Loucy (cell line): ENCODE data around the gene VCL.
"Not testable (repeated sequence)": the region's sequence is repeated elsewhere in the genome, so short reads cannot be mapped to it uniquely, and the experiment has no call there.

Experiments used
- H2AFZ ChIP-seq: fragments of 200-600 bp; sonication (generic); 2 replicates; pipeline ENCODE4 v1.6.0; 2016; ENCODE audit warnings: antibody characterized with exemption, mild to moderate bottlenecking, low read length, moderate library complexity
- H3F3A ChIP-seq: fragments of 200-600 bp; 2 replicates; pipeline ENCODE4 v1.6.0; 2016; ENCODE audit warnings: antibody characterized with exemption, low read depth, mild to moderate bottlenecking
- H3K27me3 ChIP-seq: fragments of 200-600 bp; sonication (generic); 2 replicates; pipeline ENCODE4 v1.6.1; 2014; ENCODE audit warnings: low read length, mild to moderate bottlenecking; ENCODE audit not compliant: insufficient read depth, poor library complexity, severe bottlenecking
- H3K36me3 ChIP-seq: fragments of 200-600 bp; sonication (generic); 2 replicates; pipeline ENCODE4 v1.6.1; 2016; ENCODE audit warnings: low read length; ENCODE audit not compliant: insufficient read depth
- H3K4me1 ChIP-seq: fragments of 200-600 bp; sonication (generic); 2 replicates; pipeline ENCODE4 v1.5.1; 2014; ENCODE audit warnings: low read length, mild to moderate bottlenecking; ENCODE audit not compliant: insufficient read depth, poor library complexity, severe bottlenecking
- H3K4me2 ChIP-seq: fragments of 200-600 bp; sonication (generic); 2 replicates; pipeline ENCODE4 v1.6.0; 2014; ENCODE audit warnings: antibody characterized with exemption, low read length, low read depth, mild to moderate bottlenecking; ENCODE audit not compliant: poor library complexity, severe bottlenecking
- H3K4me3 ChIP-seq: fragments of 200-600 bp; sonication (generic); 2 replicates; pipeline ENCODE4 v1.5.1; 2014; ENCODE audit warnings: low read length, mild to moderate bottlenecking, mixed read lengths; ENCODE audit not compliant: poor library complexity, severe bottlenecking
- H3K79me2 ChIP-seq: fragments of 200-600 bp; sonication (generic); 2 replicates; pipeline ENCODE4 v1.6.1; 2014; ENCODE audit warnings: low read length; ENCODE audit not compliant: insufficient read depth
- H3K9ac ChIP-seq: fragments of 200-600 bp; sonication (generic); 2 replicates; pipeline ENCODE4 v1.6.0; 2014; ENCODE audit warnings: mild to moderate bottlenecking, low read depth, low read length, moderate library complexity; ENCODE audit not compliant: poor library complexity, severe bottlenecking
- H3K9me2 ChIP-seq: fragments of 200-600 bp; sonication (generic); replicated peaks from 2 replicates; pipeline ENCODE4 v1.6.1; 2016; ENCODE audit warnings: low read depth, low read length, mixed read lengths
- H3K9me3 ChIP-seq: fragments of 200-600 bp; sonication (generic); 2 replicates; pipeline ENCODE4 v1.6.1; 2014; ENCODE audit warnings: mild to moderate bottlenecking, antibody characterized with exemption, low read length, low read depth; ENCODE audit not compliant: insufficient read depth
- H4K20me1 ChIP-seq: fragments of 200-600 bp; sonication (generic); 2 replicates; pipeline ENCODE4 v1.6.0; 2014; ENCODE audit warnings: antibody characterized with exemption, low read length, mild to moderate bottlenecking; ENCODE audit not compliant: insufficient read depth, poor library complexity, severe bottlenecking
- CTCF ChIP-seq: fragments of 200-600 bp; sonication (generic); conservative IDR thresholded peaks from 2 replicates; pipeline ENCODE4 v1.5.1; 2014; ENCODE audit warnings: mild to moderate bottlenecking, antibody characterized with exemption, low read length
- EZH2phosphoT487 ChIP-seq: fragments of 200-600 bp; IDR thresholded peaks from 2 replicates; pipeline ENCODE4 v1.6.1; 2018; ENCODE audit warnings: antibody characterized with exemption, mild to moderate bottlenecking, moderate library complexity, borderline replicate concordance

VCL gene

GRCh38 chr10:73964743-73965142, 33.2 kb upstream of the VCL start:
- Histone ChIP-seq H3K27me3 (no peaks in the 10 kb centered on the region), H3K4me3 (no peak overlapping the region), H3K4me2 (no peak overlapping the region), H3F3A (no peaks in the 10 kb centered on the region), H3K9ac (no peak overlapping the region), H3K9me2 (no peaks in the 10 kb centered on the region), H3K9me3 (no peaks in the 10 kb centered on the region), H3K79me2 (no peaks in the 10 kb centered on the region), H3K36me3 (no peaks in the 10 kb centered on the region), H2AFZ (no peak overlapping the region), H3K4me1 (no peaks in the 10 kb centered on the region), H4K20me1 (no peaks in the 10 kb centered on the region)
- TF ChIP-seq CTCF (no peak), EZH2phosphoT487 (no peak)

- not testable (repeated sequence) for H2AFZ ChIP-seq, H3K79me2 ChIP-seq, H3K36me3 ChIP-seq, H3F3A ChIP-seq, H3K27me3 ChIP-seq, H3K4me3 ChIP-seq, H3K9me2 ChIP-seq, H3K9me3 ChIP-seq, H4K20me1 ChIP-seq, H3K4me1 ChIP-seq, H3K9ac ChIP-seq, H3K4me2 ChIP-seq
Observed at GRCh38 chr10:73965267-73965889, 32.5 kb upstream of the VCL start.

- no peaks in the 10 kb centered on the region for H3K79me2 ChIP-seq
- H3K27me3 ChIP-seq = no peaks in the 10 kb centered on the region
- no peaks in the 10 kb centered on the region for H4K20me1 ChIP-seq
- H2AFZ ChIP-seq = no peak overlapping the region
- H3K9ac ChIP-seq = no peak overlapping the region
- H3K4me3 ChIP-seq = no peak overlapping the region
- H3K9me2 ChIP-seq = no peaks in the 10 kb centered on the region
- no peak overlapping the region for H3K4me2 ChIP-seq
- no peak for TF ChIP-seq CTCF
- no peak for TF ChIP-seq EZH2phosphoT487
- H3F3A ChIP-seq = no peaks in the 10 kb centered on the region
- no peaks in the 10 kb centered on the region for H3K9me3 ChIP-seq
- H3K4me1 ChIP-seq = no peaks in the 10 kb centered on the region
- H3K36me3 ChIP-seq = no peaks in the 10 kb centered on the region
Observed at GRCh38 chr10:73965890-73966768, 31.8 kb upstream of the VCL start.
